NCI-H2227 treated with DMSO at 0.1 percent for 48 hours (cell line): ENCODE results near the gene SHROOM1.

Source experiments
- DNase-seq: peaks from one replicate; lab custom pipeline; 2025; lab: John Stamatoyannopoulos, UW

Gene SHROOM1

DNA sequence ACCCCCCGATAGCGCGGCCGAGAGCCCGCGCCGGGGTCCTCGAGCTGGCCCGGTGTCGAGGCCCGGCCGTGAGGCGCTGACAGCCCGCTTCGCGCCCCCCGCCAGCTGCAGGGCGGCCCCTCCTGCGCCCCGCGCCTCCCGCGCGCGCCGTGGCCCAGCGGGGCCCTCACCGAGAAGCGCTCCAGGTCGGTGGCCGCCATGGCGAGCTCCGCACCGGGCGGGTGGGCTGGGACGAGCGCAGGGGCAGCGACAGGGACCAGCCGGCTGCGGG, 53.6 kb downstream of the SHROOM1 start:
- DNase-seq, result no peak

DNA sequence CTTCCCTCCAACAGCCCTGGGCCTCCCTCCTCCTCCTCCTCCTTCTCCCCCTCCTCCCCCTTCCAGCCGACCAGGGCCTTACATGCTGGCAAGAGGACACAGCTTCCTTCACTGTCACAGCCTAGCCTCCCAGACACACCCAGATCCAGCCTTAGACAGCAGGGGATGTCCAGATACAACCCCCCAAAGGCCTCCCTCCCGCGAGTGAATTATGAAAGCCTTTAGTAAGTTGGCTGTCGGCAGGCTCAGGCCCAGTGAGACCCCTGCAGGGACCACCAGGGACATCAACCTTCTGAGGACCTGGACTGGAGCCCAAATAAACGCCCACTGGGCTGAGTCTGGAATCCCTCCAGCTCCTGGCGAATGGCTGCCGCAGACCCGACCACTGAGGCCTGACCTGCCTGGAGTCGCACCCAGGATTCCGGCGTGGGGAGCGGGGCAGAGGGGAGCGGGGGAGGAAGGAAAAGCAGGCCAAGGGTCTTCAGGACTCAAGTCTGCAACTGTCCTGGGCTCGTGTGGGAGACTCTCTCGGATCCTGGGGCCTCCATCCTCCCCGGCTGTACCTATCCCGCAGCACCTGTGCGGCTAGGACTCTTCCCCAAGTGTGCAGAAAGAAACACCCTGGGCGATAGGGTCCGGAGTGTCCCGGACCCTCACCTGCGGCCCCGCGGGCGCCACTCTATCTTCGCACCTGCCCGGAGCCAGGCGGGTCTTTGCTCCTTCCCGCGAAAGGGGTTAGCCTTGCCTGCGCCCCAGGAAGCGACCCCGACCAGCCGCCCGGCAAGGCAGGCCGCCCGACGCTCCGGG, 54.1 kb downstream of the SHROOM1 start:
- no peak for DNase-seq

GRCh38 chr5:132775476-132775961, 54.9 kb downstream of the SHROOM1 start:
- no peak for DNase-seq

DNA sequence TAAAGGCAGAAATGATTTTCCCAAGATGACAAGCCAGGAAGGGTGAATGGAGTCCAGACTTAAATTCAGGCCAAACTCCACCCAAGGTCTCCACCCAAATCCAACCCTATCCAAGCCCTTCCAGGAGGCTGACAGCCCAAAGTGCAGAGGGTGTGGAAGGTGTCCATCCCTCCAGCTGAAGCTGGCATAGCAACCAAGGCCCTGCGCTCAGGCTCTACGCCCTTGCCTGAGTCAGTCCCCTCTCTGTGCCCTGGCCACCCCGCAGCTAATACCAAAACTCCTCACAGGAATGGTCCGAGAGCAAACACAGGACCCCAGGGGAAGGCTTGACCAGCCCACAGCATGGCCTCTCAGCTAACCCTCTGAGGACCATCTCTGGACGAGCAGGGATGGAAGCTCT, 55.6 kb downstream of the SHROOM1 start:
- no peak for DNase-seq

- DNase-seq, result no peak
Measured at GRCh38 chr5:132774406-132774805, 56.0 kb downstream of the SHROOM1 start.

- DNase-seq, result no peak
Measured at GRCh38 chr5:132773601-132774355, 56.7 kb downstream of the SHROOM1 start.

DNA sequence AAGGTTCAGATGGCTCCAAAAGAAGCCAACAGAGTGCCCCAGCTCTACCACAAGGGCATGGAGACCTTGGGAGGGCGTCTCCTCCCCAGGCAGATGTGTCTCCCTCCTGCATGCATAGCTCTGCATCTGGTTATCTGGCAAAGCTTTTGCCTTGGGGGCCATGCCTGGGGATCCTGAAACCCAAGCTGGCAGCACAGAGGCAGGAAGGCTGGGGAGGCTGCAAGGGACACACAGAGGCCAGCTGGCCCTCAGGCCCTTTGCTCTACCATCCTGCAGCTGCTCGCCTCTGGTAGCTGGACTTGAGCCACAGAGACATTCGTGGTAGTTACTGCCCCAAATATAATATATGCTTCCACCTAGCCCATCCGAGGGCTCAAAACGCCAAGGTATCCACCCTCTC, 57.3 kb downstream of the SHROOM1 start:
- DNase-seq, result no peak

GRCh38 chr5:132772291-132773070, 58.0 kb downstream of the SHROOM1 start:
- DNase-seq, result no peak
